Ecto neural progenitor cell (in vitro differentiated cells): Measurements from ENCODE around the gene PHKB.

ENCODE experiments used
- DNase-seq: peaks from one replicate; pipeline ENCODE4 v3.0.0-alpha.2; 2018; ENCODE audit warnings: low spot score

The PHKB gene

GRCh38 chr16:47693226-47693625, 232.1 kb downstream of the PHKB start:
- no peak for DNase-seq

GRCh38 chr16:47694543-47694942, 233.4 kb downstream of the PHKB start:
- no peak for DNase-seq

- DNase-seq: no peak
Observed at GRCh38 chr16:47695756-47696155, 234.6 kb downstream of the PHKB start.

- DNase-seq: no peak
Observed at GRCh38 chr16:47697826-47698225, 236.7 kb downstream of the PHKB start.

- DNase-seq: no peak
Observed at GRCh38 chr16:47699106-47699505, 238.0 kb downstream of the PHKB start.

- DNase-seq: no peak
Observed at GRCh38 chr16:47700857-47701587, 239.9 kb downstream of the PHKB start.

- DNase-seq: no peak
Observed at GRCh38 chr16:47705266-47705665, 244.1 kb downstream of the PHKB start.

GRCh38 chr16:47711809-47712208, 250.7 kb downstream of the PHKB start:
- DNase-seq: no peak

- no peak for DNase-seq
Observed at GRCh38 chr16:47712276-47713224, 251.4 kb downstream of the PHKB start.

GRCh38 chr16:47713225-47713595, 252.1 kb downstream of the PHKB start:
- DNase-seq: no peak

GRCh38 chr16:47715442-47716083, 254.4 kb downstream of the PHKB start:
- DNase-seq: no peak

GRCh38 chr16:47716571-47716970, 255.4 kb downstream of the PHKB start:
- DNase-seq: no peak

- no peak for DNase-seq
Observed at GRCh38 chr16:47719713-47720112, 258.6 kb downstream of the PHKB start.

- DNase-seq: no peak
Observed at GRCh38 chr16:47721006-47721637, 260.0 kb downstream of the PHKB start.

- DNase-seq: no peak
Observed at GRCh38 chr16:47722046-47722445, 260.9 kb downstream of the PHKB start.

GRCh38 chr16:47724115-47724785, 263.1 kb downstream of the PHKB start:
- no peak for DNase-seq

GRCh38 chr16:47725188-47725695, 264.1 kb downstream of the PHKB start:
- no peak for DNase-seq

- DNase-seq: no peak
Observed at GRCh38 chr16:47726031-47726675, 265.0 kb downstream of the PHKB start.

- DNase-seq: no peak
Observed at GRCh38 chr16:47727131-47727530, 266.0 kb downstream of the PHKB start.

- DNase-seq: no peak
Observed at GRCh38 chr16:47728205-47728604, 267.1 kb downstream of the PHKB start.

GRCh38 chr16:47729701-47730100, 268.6 kb downstream of the PHKB start:
- DNase-seq: no peak
